ENCODE measurements around the gene SIGLEC11.

DNA sequence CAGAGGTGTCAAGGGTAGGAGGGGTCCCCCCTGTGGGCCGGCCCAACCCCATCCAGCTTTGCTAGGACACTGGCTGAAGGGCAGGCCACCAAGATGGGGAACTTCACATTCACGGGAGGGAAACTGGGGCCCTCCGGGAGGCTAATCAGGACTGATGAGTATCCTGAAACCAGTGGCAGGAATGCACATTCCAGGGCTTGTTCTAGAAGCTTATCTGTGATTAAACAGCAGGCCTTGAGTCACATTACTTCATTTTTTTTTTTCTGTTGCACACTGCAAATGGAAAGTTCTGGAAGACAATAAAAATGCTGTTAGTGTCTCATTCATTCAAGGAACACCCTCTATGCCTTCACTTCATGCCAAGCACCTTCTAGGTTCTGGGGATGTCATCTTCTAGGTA lies 15.5 kb upstream of the SIGLEC11 start:
- TF ChIP-seq, protein P1, sequence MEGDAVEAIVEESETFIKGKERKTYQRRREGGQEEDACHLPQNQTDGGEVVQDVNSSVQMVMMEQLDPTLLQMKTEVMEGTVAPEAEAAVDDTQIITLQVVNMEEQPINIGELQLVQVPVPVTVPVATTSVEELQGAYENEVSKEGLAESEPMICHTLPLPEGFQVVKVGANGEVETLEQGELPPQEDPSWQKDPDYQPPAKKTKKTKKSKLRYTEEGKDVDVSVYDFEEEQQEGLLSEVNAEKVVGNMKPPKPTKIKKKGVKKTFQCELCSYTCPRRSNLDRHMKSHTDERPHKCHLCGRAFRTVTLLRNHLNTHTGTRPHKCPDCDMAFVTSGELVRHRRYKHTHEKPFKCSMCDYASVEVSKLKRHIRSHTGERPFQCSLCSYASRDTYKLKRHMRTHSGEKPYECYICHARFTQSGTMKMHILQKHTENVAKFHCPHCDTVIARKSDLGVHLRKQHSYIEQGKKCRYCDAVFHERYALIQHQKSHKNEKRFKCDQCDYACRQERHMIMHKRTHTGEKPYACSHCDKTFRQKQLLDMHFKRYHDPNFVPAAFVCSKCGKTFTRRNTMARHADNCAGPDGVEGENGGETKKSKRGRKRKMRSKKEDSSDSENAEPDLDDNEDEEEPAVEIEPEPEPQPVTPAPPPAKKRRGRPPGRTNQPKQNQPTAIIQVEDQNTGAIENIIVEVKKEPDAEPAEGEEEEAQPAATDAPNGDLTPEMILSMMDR (IDR thresholded peaks at IDR 0.05), result no peak
- TF ChIP-seq EZH2 (IDR thresholded peaks at IDR 0.05; ENCODE audit: borderline replicate concordance, insufficient read depth, low read depth, low read length, poor library complexity, severe bottlenecking), result no peak
